ENCODE results near the gene GRAP. TPM values are rescaled to one million over a fixed set of nuclear protein-coding genes. Genes with fewer than 3 reads are reported as not detected.

GRAP gene
- total RNA-seq, 1 donor from 2014 or later = 0.35 TPM

DNA sequence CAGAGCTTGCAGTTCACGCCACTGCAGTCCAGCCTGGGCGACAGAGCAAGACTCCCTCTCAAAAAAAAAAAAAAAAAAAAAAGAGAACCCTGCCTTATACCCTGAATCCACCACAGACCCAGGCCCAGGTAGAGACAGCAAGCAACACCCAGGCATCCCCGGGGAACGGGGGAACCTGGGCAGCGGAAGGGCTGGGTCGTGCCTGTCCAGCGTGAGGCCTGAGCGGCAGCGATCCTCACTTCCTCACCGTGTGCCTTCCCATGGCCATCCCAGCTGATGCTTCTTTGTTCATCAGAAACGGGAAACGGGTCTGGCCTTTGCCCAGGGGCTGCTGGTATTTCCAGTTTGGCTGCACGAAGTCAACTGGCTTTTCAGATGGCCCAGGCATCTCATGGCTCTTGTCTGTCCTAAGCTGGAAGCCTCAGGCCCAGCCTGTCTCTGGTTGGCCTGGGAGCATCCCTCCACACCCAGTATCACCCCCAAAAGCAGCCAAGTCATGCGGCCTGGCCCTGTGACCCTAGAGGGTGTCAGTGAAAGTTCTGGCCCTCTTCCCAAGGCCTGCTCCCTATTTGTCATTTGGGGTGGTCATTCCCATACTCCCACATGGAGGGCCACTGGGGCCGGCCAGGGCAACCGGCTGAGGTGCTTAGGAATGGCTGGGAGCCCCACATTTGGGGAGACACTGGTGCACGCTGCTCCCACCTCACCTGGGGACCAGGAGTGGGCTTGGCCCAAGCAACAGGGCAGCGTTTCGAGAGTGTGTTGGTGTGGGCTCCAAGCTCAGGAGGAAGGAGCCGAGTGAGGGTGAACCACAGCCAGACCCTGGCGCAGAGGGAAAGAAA, 62.3 kb downstream of the GRAP start:
- no peak for TF ChIP-seq CTCF (IDR thresholded peaks at IDR 0.05)
- H3K9me3 Mint-ChIP-seq (ENCODE audit: low read depth) = no peaks in the 10 kb centered on the region

GRCh38 chr17:18981642-18982424, 64.9 kb downstream of the GRAP start:
- no peak for TF ChIP-seq CTCF (IDR thresholded peaks at IDR 0.05)
- no peaks in the 10 kb centered on the region for H3K9me3 Mint-ChIP-seq (ENCODE audit: low read depth)
- no peak overlapping the region for H3K4me3 Mint-ChIP-seq (ENCODE audit: unreplicated experiment)
- no peaks in the 10 kb centered on the region for H3K27me3 Mint-ChIP-seq (ENCODE audit: low read depth)
- H3K27ac Mint-ChIP-seq (ENCODE audit: unreplicated experiment) = peak overlapping the region; percentile 79
- peaks cover 2% of the 10 kb centered on the region for H3K36me3 Mint-ChIP-seq (ENCODE audit: low read depth)
- H3K4me1 Mint-ChIP-seq (ENCODE audit: low read depth) = peaks cover 13% of the 10 kb centered on the region
- DNase-seq (ENCODE audit: low spot score) = no peak

More for the DNA sequence above, 62.3 kb downstream of the GRAP start:
- Mint-ChIP-seq H3K27ac (ENCODE audit: unreplicated experiment) (no peak overlapping the region), H3K4me1 (ENCODE audit: low read depth) (peaks cover 13% of the 10 kb centered on the region), H3K27me3 (ENCODE audit: low read depth) (no peaks in the 10 kb centered on the region), H3K36me3 (ENCODE audit: low read depth) (no peaks in the 10 kb centered on the region), H3K4me3 (ENCODE audit: unreplicated experiment) (no peak overlapping the region)
- no peak for DNase-seq (ENCODE audit: low spot score)

- H3K4me1 Mint-ChIP-seq (ENCODE audit: low read depth) = peaks cover 13% of the 10 kb centered on the region
- peaks cover 3% of the 10 kb centered on the region for H3K36me3 Mint-ChIP-seq (ENCODE audit: low read depth)
- DNase-seq (ENCODE audit: low spot score) = no peak
- no peaks in the 10 kb centered on the region for H3K9me3 Mint-ChIP-seq (ENCODE audit: low read depth)
- H3K4me3 Mint-ChIP-seq (ENCODE audit: unreplicated experiment) = no peak overlapping the region
- no peaks in the 10 kb centered on the region for H3K27me3 Mint-ChIP-seq (ENCODE audit: low read depth)
- no peak overlapping the region for H3K27ac Mint-ChIP-seq (ENCODE audit: unreplicated experiment)
- TF ChIP-seq CTCF (IDR thresholded peaks at IDR 0.05) = no peak
Observed at GRCh38 chr17:18981335-18981641, 65.5 kb downstream of the GRAP start.

DNA sequence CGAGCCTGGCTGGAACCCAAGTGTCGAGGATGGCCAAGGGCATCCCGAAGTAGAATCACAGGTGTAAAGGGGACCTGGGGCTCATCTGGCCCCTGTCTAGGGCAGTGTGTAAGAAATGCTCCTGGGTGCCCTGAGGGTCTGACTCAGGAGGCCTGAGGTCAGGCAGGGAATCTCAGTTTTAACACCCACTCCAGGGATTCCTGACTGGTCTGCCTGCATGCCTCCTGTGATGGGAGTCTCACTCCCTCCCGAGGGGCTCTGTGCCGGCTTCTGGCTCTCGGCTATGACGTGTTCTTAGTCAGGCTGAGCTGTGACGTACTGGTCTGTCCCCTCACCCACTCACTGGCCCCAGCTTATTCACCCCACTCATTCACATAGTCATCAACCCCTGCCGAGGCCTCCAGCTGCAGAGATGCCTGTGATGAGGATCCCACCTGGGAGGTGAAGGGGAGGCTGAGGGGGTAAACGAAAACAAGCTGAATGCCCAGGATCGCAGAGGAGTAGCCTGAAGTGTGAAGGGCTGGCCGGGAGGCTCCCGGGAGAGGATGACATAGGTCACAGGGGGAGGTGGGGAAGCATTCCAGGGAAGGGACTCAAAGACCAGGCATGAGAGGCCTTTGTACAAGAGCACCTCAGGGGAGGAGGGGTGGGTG, 65.9 kb downstream of the GRAP start:
- H3K27ac Mint-ChIP-seq (ENCODE audit: unreplicated experiment) = no peak overlapping the region
- H3K4me1 Mint-ChIP-seq (ENCODE audit: low read depth) = peaks cover 13% of the 10 kb centered on the region
- no peak overlapping the region for H3K4me3 Mint-ChIP-seq (ENCODE audit: unreplicated experiment)
- no peaks in the 10 kb centered on the region for H3K9me3 Mint-ChIP-seq (ENCODE audit: low read depth)
- no peaks in the 10 kb centered on the region for H3K27me3 Mint-ChIP-seq (ENCODE audit: low read depth)
- H3K36me3 Mint-ChIP-seq (ENCODE audit: low read depth) = peaks cover 3% of the 10 kb centered on the region
- DNase-seq (ENCODE audit: low spot score) = no peak
- TF ChIP-seq CTCF (IDR thresholded peaks at IDR 0.05) = no peak

GRCh38 chr17:18978655-18979054, 68.1 kb downstream of the GRAP start:
- Mint-ChIP-seq H3K9me3 (ENCODE audit: low read depth) (no peaks in the 10 kb centered on the region), H3K4me1 (ENCODE audit: low read depth) (peaks cover 13% of the 10 kb centered on the region), H3K4me3 (ENCODE audit: unreplicated experiment) (no peak overlapping the region), H3K36me3 (ENCODE audit: low read depth) (peaks cover 3% of the 10 kb centered on the region), H3K27me3 (ENCODE audit: low read depth) (no peaks in the 10 kb centered on the region), H3K27ac (ENCODE audit: unreplicated experiment) (no peak overlapping the region)
- TF ChIP-seq CTCF (IDR thresholded peaks at IDR 0.05) = no peak
- no peak for DNase-seq (ENCODE audit: low spot score)

Measured in chondrocyte (in vitro differentiated cells).